Measurements from ENCODE around the gene CBFA2T2.
"Not testable (repeated sequence)": the region's sequence is repeated elsewhere in the genome, so short reads cannot be mapped to it uniquely, and the experiment has no call there.

GRCh38 chr20:33509057-33509456 is 19.2 kb downstream of the CBFA2T2 start:
- not testable (repeated sequence) for TF ChIP-seq EZH2 (IDR thresholded peaks at IDR 0.05; ENCODE audit: borderline replicate concordance, low read depth, low read length, severe bottlenecking); POLR2A (IDR thresholded peaks at IDR 0.05; ENCODE audit: low read depth, low read length); MAX (IDR thresholded peaks at IDR 0.05; ENCODE audit: insufficient read depth, insufficient read length); FOS (IDR thresholded peaks at IDR 0.05; ENCODE audit: borderline replicate concordance, insufficient read depth, low read length); POLR2AphosphoS5 (IDR thresholded peaks at IDR 0.05; ENCODE audit: insufficient read depth, low read depth, low read length); JUN (IDR thresholded peaks at IDR 0.05; ENCODE audit: borderline replicate concordance, insufficient read depth, insufficient read length, low read depth)
- TF ChIP-seq, protein P1, sequence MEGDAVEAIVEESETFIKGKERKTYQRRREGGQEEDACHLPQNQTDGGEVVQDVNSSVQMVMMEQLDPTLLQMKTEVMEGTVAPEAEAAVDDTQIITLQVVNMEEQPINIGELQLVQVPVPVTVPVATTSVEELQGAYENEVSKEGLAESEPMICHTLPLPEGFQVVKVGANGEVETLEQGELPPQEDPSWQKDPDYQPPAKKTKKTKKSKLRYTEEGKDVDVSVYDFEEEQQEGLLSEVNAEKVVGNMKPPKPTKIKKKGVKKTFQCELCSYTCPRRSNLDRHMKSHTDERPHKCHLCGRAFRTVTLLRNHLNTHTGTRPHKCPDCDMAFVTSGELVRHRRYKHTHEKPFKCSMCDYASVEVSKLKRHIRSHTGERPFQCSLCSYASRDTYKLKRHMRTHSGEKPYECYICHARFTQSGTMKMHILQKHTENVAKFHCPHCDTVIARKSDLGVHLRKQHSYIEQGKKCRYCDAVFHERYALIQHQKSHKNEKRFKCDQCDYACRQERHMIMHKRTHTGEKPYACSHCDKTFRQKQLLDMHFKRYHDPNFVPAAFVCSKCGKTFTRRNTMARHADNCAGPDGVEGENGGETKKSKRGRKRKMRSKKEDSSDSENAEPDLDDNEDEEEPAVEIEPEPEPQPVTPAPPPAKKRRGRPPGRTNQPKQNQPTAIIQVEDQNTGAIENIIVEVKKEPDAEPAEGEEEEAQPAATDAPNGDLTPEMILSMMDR (IDR thresholded peaks at IDR 0.05; ENCODE audit: extremely low read depth in 1 of 2, insufficient read depth in 1 of 2, low read depth in 1 of 2, low read length in 2 of 2): not testable (repeated sequence)
